Neural crest cell (in vitro differentiated cells): ENCODE data around the gene ZNF180. TPM values are rescaled to one million over a fixed set of nuclear protein-coding genes. Genes with fewer than 3 reads are reported as not detected.

Source experiments
- DNase-seq: peaks from one replicate; pipeline ENCODE4 v3.0.0; 2021; ENCODE audit warnings: low read depth, mixed read lengths, low spot score
- H3K27ac Mint-ChIP-seq: one replicate; pipeline ENCODE4 v1.8.0; 2021; ENCODE audit warnings: mild to moderate bottlenecking, mixed read lengths; ENCODE audit not compliant: unreplicated experiment
- H3K27me3 Mint-ChIP-seq: 2 replicates; pipeline ENCODE4 v1.8.0; 2021; ENCODE audit warnings: low read depth, mild to moderate bottlenecking, mixed read lengths
- H3K36me3 Mint-ChIP-seq: 2 replicates; pipeline ENCODE4 v1.8.0; 2021; ENCODE audit warnings: low read depth, mild to moderate bottlenecking, mixed read lengths
- H3K4me1 Mint-ChIP-seq: 2 replicates; pipeline ENCODE4 v1.8.0; 2021; ENCODE audit warnings: mixed read lengths
- H3K4me3 Mint-ChIP-seq: one replicate; pipeline ENCODE4 v1.8.0; 2021; ENCODE audit warnings: mild to moderate bottlenecking, mixed read lengths
- H3K9me3 Mint-ChIP-seq: 2 replicates; pipeline ENCODE4 v1.8.0; 2021; ENCODE audit warnings: mixed read lengths
- CTCF ChIP-seq: fragments of 200-600 bp; sonication (generic); conservative IDR thresholded peaks from 2 replicates; pipeline ENCODE4 v1.5.0; 2021; ENCODE audit warnings: antibody characterized with exemption, mild to moderate bottlenecking
- long read RNA-seq: library from polyadenylated mRNA; unstranded; transcript quantifications from one replicate; pipeline ENCODE4 v2.0.0, GENCODE V29; 2020
- total RNA-seq: library from RNA; stranded (reverse); gene quantifications from 2 replicates; pipeline ENCODE4 v1.2.1, GENCODE V29; 2021

ZNF180 gene
- total RNA-seq = 14.6 and 16.2 TPM in 2 replicates
- long read RNA-seq, full-length matches to known transcripts = 29 of 48 reads
- long read RNA-seq, partial matches to known transcripts = 3 of 48 reads
- long read RNA-seq, other reads (novel, unspliced or antisense) = 16 of 48 reads

- Mint-ChIP-seq H3K27me3 (peaks cover 40% of the 10 kb centered on the region), H3K9me3 (peaks cover 23% of the 10 kb centered on the region), H3K36me3 (peaks cover 41% of the 10 kb centered on the region), H3K4me1 (peaks cover 26% of the 10 kb centered on the region), H3K27ac (peak within 1 kb of the TSS; percentile 98), H3K4me3 (peak within 1 kb of the TSS; percentile 97)
- peak; percentile 60 for TF ChIP-seq CTCF
- peak; percentile 97 for DNase-seq
Measured at GRCh38 chr19:44499962-44500949, at the start of gene ZNF180. ZNF180 (minus strand) TSS chr19:44500522; CDS start chr19:44497334, 3,188 bp downstream.

GRCh38 chr19:44549507-44549906 is 49.2 kb upstream of the ZNF180 start:
- H3K27me3 Mint-ChIP-seq = peaks cover 40% of the 10 kb centered on the region
- H3K4me3 Mint-ChIP-seq = no peak overlapping the region
- H3K9me3 Mint-ChIP-seq = peaks cover 2% of the 10 kb centered on the region
- TF ChIP-seq CTCF = no peak
- no peaks in the 10 kb centered on the region for H3K36me3 Mint-ChIP-seq
- H3K4me1 Mint-ChIP-seq = no peaks in the 10 kb centered on the region
- H3K27ac Mint-ChIP-seq = no peak overlapping the region
- DNase-seq = no peak

- Mint-ChIP-seq H3K4me1 (no peaks in the 10 kb centered on the region), H3K4me3 (no peak overlapping the region), H3K9me3 (peaks cover 5% of the 10 kb centered on the region), H3K27me3 (peaks cover 42% of the 10 kb centered on the region), H3K27ac (no peak overlapping the region), H3K36me3 (no peaks in the 10 kb centered on the region)
- DNase-seq = no peak
- TF ChIP-seq CTCF = no peak
Measured at GRCh38 chr19:44548736-44549135, 48.4 kb upstream of the ZNF180 start.

GRCh38 chr19:44544031-44544430 is 43.7 kb upstream of the ZNF180 start:
- peaks cover 3% of the 10 kb centered on the region for H3K9me3 Mint-ChIP-seq
- peaks cover 59% of the 10 kb centered on the region for H3K27me3 Mint-ChIP-seq
- H3K36me3 Mint-ChIP-seq = no peaks in the 10 kb centered on the region
- no peak overlapping the region for H3K4me3 Mint-ChIP-seq
- TF ChIP-seq CTCF = no peak
- H3K27ac Mint-ChIP-seq = no peak overlapping the region
- H3K4me1 Mint-ChIP-seq = no peaks in the 10 kb centered on the region
- DNase-seq = no peak

- no peak for DNase-seq
- Mint-ChIP-seq H3K4me3 (no peak overlapping the region), H3K27me3 (peaks cover 54% of the 10 kb centered on the region), H3K4me1 (no peaks in the 10 kb centered on the region), H3K36me3 (no peaks in the 10 kb centered on the region), H3K9me3 (peaks cover 3% of the 10 kb centered on the region), H3K27ac (no peak overlapping the region)
- TF ChIP-seq CTCF = no peak
Measured at GRCh38 chr19:44542671-44543070, 42.3 kb upstream of the ZNF180 start.
